GM12878 (cell line): Measurements from ENCODE around the gene ZNF296. TPM values are rescaled to one million over a fixed set of nuclear protein-coding genes. Genes with fewer than 3 reads are reported as not detected.

Source experiments
- ATAC-seq: fragments of 200-7000 bp; cut with Tn5 transposase; 3 replicates; pipeline ENCODE4 v1.9.1; 2020; ENCODE audit warnings: mild to moderate bottlenecking, moderate library complexity
- BruUV-seq: library from RNA; stranded (reverse); fragments of 400-500 nt; replicated peaks from 2 replicates; lab custom pipeline; 2021; lab: Mats Ljungman, UMichigan
- CTCF ChIA-PET: fragments of 300-600 bp; sonication (Branson Sonifier 250); formaldehyde crosslinking; extraction: SDS; loops from one replicate; lab custom pipeline; 2021; ENCODE audit warnings: inconsistent platforms; lab: Yijun Ruan, JAX
- POLR2A ChIA-PET: fragments of 350-600 bp; formaldehyde crosslinking; extraction: SDS; loops from one replicate; lab custom pipeline; 2021; ENCODE audit warnings: inconsistent platforms; lab: Charles Lee
- RAD21 ChIA-PET: fragments of 300-600 bp; sonication (Branson Sonifier 250); formaldehyde crosslinking; loops from one replicate; lab custom pipeline; 2023; ENCODE audit warnings: antibody characterized with exemption; ENCODE audit not compliant: unreplicated experiment; lab: Charles Lee
- SMC1A ChIA-PET: fragments of 300-600 bp; sonication (Branson Sonifier 250); formaldehyde crosslinking; loops from one replicate; lab custom pipeline; 2023; ENCODE audit not compliant: unreplicated experiment, uncharacterized antibody; lab: Charles Lee
- DNase-seq: peaks from one replicate; pipeline ENCODE4 v3.0.0-alpha.2; 2011; ENCODE audit warnings: low read depth, low spot score
- FAIRE-seq: peaks from 3 replicates; lab custom pipeline; 2011; peaks lifted over from hg19 to GRCh38; lab: Jason Lieb, UNC
- H2AFZ ChIP-seq: 2 replicates; pipeline ENCODE4 v1.6.0; 2011; ENCODE audit warnings: low read depth, low read length, control low read depth; ENCODE audit not compliant: control insufficient read depth
- H3K27ac ChIP-seq: 2 replicates; pipeline ENCODE4 v1.5.1; 2011; ENCODE audit warnings: control low read depth; ENCODE audit not compliant: control insufficient read depth, insufficient read depth
- H3K27me3 ChIP-seq, 2 experiments: replicated peaks in 1 of 2; 2 replicates each; pipeline versions ENCODE4 v1.6.0 to v1.6.1; 2011; ENCODE audit warnings: low read length in 1 of 2; ENCODE audit not compliant: control insufficient read depth in 2 of 2, insufficient read depth in 2 of 2
- H3K36me3 ChIP-seq, 2 experiments: 2 replicates each; pipeline ENCODE4 v1.5.1; 2011; ENCODE audit warnings: low read length in 1 of 2; ENCODE audit not compliant: control insufficient read depth in 2 of 2, insufficient read depth in 2 of 2
- H3K4me1 ChIP-seq: 2 replicates; pipeline ENCODE4 v1.6.1; 2011; ENCODE audit warnings: mild to moderate bottlenecking, low read length, moderate library complexity, mixed read lengths; ENCODE audit not compliant: control insufficient read depth, insufficient read depth
- H3K4me2 ChIP-seq: 2 replicates; pipeline ENCODE4 v1.6.0; 2011; ENCODE audit warnings: control low read depth; ENCODE audit not compliant: control insufficient read depth, insufficient read depth
- H3K4me3 ChIP-seq: fragments of 200-600 bp; sonication (generic); 2 replicates; pipeline ENCODE4 v1.5.1; 2016
- H3K79me2 ChIP-seq: 2 replicates; pipeline ENCODE4 v1.6.0; 2011; ENCODE audit warnings: low read length; ENCODE audit not compliant: control insufficient read depth, insufficient read depth
- H3K9ac ChIP-seq: 2 replicates; pipeline ENCODE4 v1.8.0; 2011; ENCODE audit warnings: low read length, control low read depth, mixed read lengths; ENCODE audit not compliant: control insufficient read depth, insufficient read depth
- H3K9me3 ChIP-seq: replicated peaks from 3 replicates; pipeline ENCODE4 v1.5.1; 2011; ENCODE audit warnings: mild to moderate bottlenecking, low read length; ENCODE audit not compliant: control insufficient read depth, insufficient read depth
- H4K20me1 ChIP-seq: 2 replicates; pipeline ENCODE4 v1.6.0; 2011; ENCODE audit not compliant: control insufficient read depth, insufficient read depth
- BCL3 ChIP-seq: IDR thresholded peaks from 2 replicates; pipeline ENCODE4 v1.6.1; 2011; ENCODE audit warnings: borderline replicate concordance, low read depth, mild to moderate bottlenecking, moderate library complexity, low read length; ENCODE audit not compliant: insufficient read depth, poor library complexity, severe bottlenecking
- BHLHE40 ChIP-seq, 2 experiments: fragments of 450-650 bp in 1 of 2; IDR thresholded peaks; 2 replicates each; pipeline ENCODE4 v1.6.1; 2011 to 2017; ENCODE audit warnings: low read depth in 2 of 2, borderline replicate concordance in 1 of 2, improper control_type of control experiment in 1 of 2, low read length in 1 of 2, mild to moderate bottlenecking in 1 of 2
- CREM ChIP-seq: IDR thresholded peaks from 2 replicates; pipeline ENCODE4 v1.6.1; 2014; ENCODE audit warnings: antibody characterized with exemption, low read depth
- E2F8 ChIP-seq: fragments of 450-650 bp; IDR thresholded peaks from 2 replicates; pipeline ENCODE4 v1.6.1; 2018; ENCODE audit warnings: mild to moderate bottlenecking, low read depth, moderate library complexity; ENCODE audit not compliant: partially characterized antibody
- FOXK2 ChIP-seq: fragments of 450-650 bp; IDR thresholded peaks from 2 replicates; pipeline ENCODE4 v1.6.1; 2017; ENCODE audit warnings: mild to moderate bottlenecking, moderate library complexity
- GABPA ChIP-seq: IDR thresholded peaks from 2 replicates; pipeline ENCODE4 v1.6.1; 2014; ENCODE audit warnings: antibody characterized with exemption, low read depth, mild to moderate bottlenecking, inconsistent platforms
- MAX ChIP-seq: IDR thresholded peaks from 2 replicates; pipeline ENCODE4 v1.6.1; 2012; ENCODE audit warnings: low read depth, low read length, improper control_type of control experiment
- MLLT1 ChIP-seq: fragments of 450-650 bp; IDR thresholded peaks from 2 replicates; pipeline ENCODE4 v1.6.1; 2016; ENCODE audit warnings: mild to moderate bottlenecking
- NR2C1 ChIP-seq: fragments of 450-650 bp; IDR thresholded peaks from 2 replicates; pipeline ENCODE4 v1.6.1; 2017; ENCODE audit warnings: antibody characterized with exemption, mild to moderate bottlenecking, moderate library complexity
- POLR2A ChIP-seq: IDR thresholded peaks from 2 replicates; pipeline ENCODE4 v1.6.1; 2011; ENCODE audit warnings: low read depth, mild to moderate bottlenecking, low read length
- POLR2AphosphoS5 ChIP-seq: IDR thresholded peaks from 2 replicates; pipeline ENCODE4 v1.6.1; 2011; ENCODE audit warnings: mild to moderate bottlenecking, low read length, inconsistent platforms
- RBBP5 ChIP-seq: fragments of 200-600 bp; sonication (generic); conservative IDR thresholded peaks from 2 replicates; pipeline ENCODE4 v1.6.1; 2016
- RUNX3 ChIP-seq: IDR thresholded peaks from 2 replicates; pipeline ENCODE4 v1.6.1; 2012; ENCODE audit warnings: low read length, inconsistent platforms
- SPI1 ChIP-seq: IDR thresholded peaks from 2 replicates; pipeline ENCODE4 v1.6.1; 2011; ENCODE audit warnings: low read depth, mild to moderate bottlenecking, low read length, moderate library complexity, borderline replicate concordance; ENCODE audit not compliant: insufficient read depth
- TAF1 ChIP-seq: IDR thresholded peaks from 2 replicates; pipeline ENCODE4 v1.6.1; 2011; ENCODE audit warnings: mild to moderate bottlenecking, low read depth, low read length, borderline replicate concordance
- WGBS: methylation state at CpG from one replicate; pipeline ENCODE4 v1.1.6; 2016; ENCODE audit warnings: low lambda C conversion rate; ENCODE audit not compliant: insufficient replicate concordance, insufficient coverage; ENCODE audit errors: missing lambda C conversion rate; 5-methylcytosine and 5-hydroxymethylcytosine counted together
- in situ Hi-C: fragments of 300-500 bp; cut with MboI; formaldehyde crosslinking; loops from 9 replicates; pipeline ENCODE4 v1.14.3; 2018; ENCODE audit warnings: mixed read lengths
- intact Hi-C: fragments of 100-400 bp; cut with micrococcal nuclease; formaldehyde crosslinking; loops from one replicate; pipeline ENCODE4 v1.14.2; 2022; ENCODE audit not compliant: unreplicated experiment
- polyA plus RNA-seq, 11 experiments: library from polyadenylated mRNA; depleted of rRNA in 4 of 11; unstranded in 6 of 11; stranded (reverse) in 5 of 11; fragments of >200 nt; fragmentation: Nextera tagmentation in 4 of 11; fragmentation: Illumina TruSeq in 1 of 11; extraction: Ambion mirVana in 4 of 11; extraction: Trizol in 1 of 11; gene quantifications; 1 replicate in 1 of 11; 2 replicates in 10 of 11; pipeline versions ENCODE4 v1.2.1 to v1.2.3, GENCODE V29; 2011 to 2016; ENCODE audit warnings: inconsistent platforms in 2 of 11, missing spikeins in 2 of 11, low read depth in 1 of 11
- total RNA-seq, 4 experiments: library from RNA; depleted of rRNA in 3 of 4; stranded (reverse); fragments of >200 nt in 3 of 4; fragmentation: Illumina TruSeq in 1 of 4; extraction: Trizol in 1 of 4; gene quantifications; 2 replicates each; pipeline versions ENCODE4 v1.2.1 to v1.2.3, GENCODE V29; 2013 to 2021

The ZNF296 gene
- total and polyA plus RNA-seq, 10 of the 15 experiments (the other 5 are each of a cell fraction or from before 2014, with no cell fraction given), result 0.44 to 23.6 (median 3.5) TPM; not detected in 1

- BruUV-seq, result no TSS peak
- no peaks in the 10 kb centered on the region for H3K27me3 ChIP-seq
- peak overlapping the region; percentile 67 for H2AFZ ChIP-seq
- peaks cover 41% of the 10 kb centered on the region for H3K79me2 ChIP-seq
- in situ Hi-C loops (no loop called here), intact Hi-C loops (loop anchor here (5.0 to 10.0 kb wide), 3 partner anchors 86 to 394 kb away; partner anchors contain the start of genes BLOC1S3 and TRAPPC6A)
- FAIRE-seq (peak; percentile 98), DNase-seq (peak; percentile 89), ATAC-seq (peak; percentile 85)
- 37% methylated on average over 64 of the region's 64 CpGs for WGBS
- CTCF ChIA-PET, result interaction anchor here (0.6 to 3.1 kb wide), 18 partner anchors 11 to 406 kb away, joined by 3 to 14 read pairs (median 6); partner anchors contain the start of genes BLOC1S3, GEMIN7, TOMM40 and TRAPPC6A
- H4K20me1 ChIP-seq, result no peaks in the 10 kb centered on the region; the same call in 1 of the 2 replicates
- SMC1A ChIA-PET, result interaction anchor here (0.7 to 2.8 kb wide), 15 partner anchors 9 to 96 kb away, joined by 3 to 15 read pairs (median 4); partner anchors contain the start of genes BLOC1S3, CLASRP and GEMIN7
- H3K27ac ChIP-seq, result peak overlapping the region; percentile 98
- POLR2A ChIA-PET, result interaction anchor here (1.0 to 3.0 kb wide), 9 partner anchors 8 to 87 kb away, joined by 3 to 36 read pairs (median 12); partner anchors contain the start of genes BLOC1S3, GEMIN7 and TRAPPC6A
- H3K9ac ChIP-seq, result peak overlapping the region; percentile 97
- peaks cover 8 to 15% of the 10 kb centered on the region in 2 experiments for H3K36me3 ChIP-seq
- H3K4me1 ChIP-seq, result peaks cover 9% of the 10 kb centered on the region
- H3K4me3 ChIP-seq, result peak overlapping the region; percentile 93
- RAD21 ChIA-PET, result interaction anchor here (0.8 to 2.2 kb wide), 15 partner anchors 12 to 248 kb away, joined by 3 to 20 read pairs (median 5); partner anchors contain the start of genes GEMIN7 and TRAPPC6A
- peak overlapping the region; percentile 82 for H3K4me2 ChIP-seq
- peaks cover 2% of the 10 kb centered on the region; the same call in 2 of the 3 replicates for H3K9me3 ChIP-seq
- peak; percentile 15; the same call in 1 of the 2 replicates for TF ChIP-seq GABPA
- 0 out of 2 replicates have a peak, but pooled peaks have one; percentile 20 for TF ChIP-seq MLLT1
- TF ChIP-seq CREM, result peak; percentile 64
- TF ChIP-seq MAX, result peak; percentile 47; the same call in 1 of the 2 replicates
- peak; percentile 90 for TF ChIP-seq SPI1
- peak; percentile 96 for TF ChIP-seq BCL3
- TF ChIP-seq FOXK2, result no peak
- peak; percentile 5; the same call in 1 of the 2 replicates for TF ChIP-seq NR2C1
- TF ChIP-seq POLR2A, result peak; percentile 90
- 0 out of 2 replicates have a peak, but pooled peaks have one; percentile 37 for TF ChIP-seq RBBP5
- peak; percentile 70 for TF ChIP-seq RUNX3
- TF ChIP-seq E2F8, result no peak
- TF ChIP-seq BHLHE40 (IDR thresholded peaks at IDR 0.05; ENCODE audit: borderline replicate concordance in 1 of 2, low read depth in 2 of 2, low read length in 1 of 2), result peak; percentile 51 to 66; a peak in 3 of 4 replicates
- TF ChIP-seq TAF1, result peak; percentile 42; the same call in 1 of the 2 replicates
- TF ChIP-seq POLR2AphosphoS5, result peak; percentile 87
These were observed 15.0 kb upstream of the ZNF296 start for GRCh38 chr19:45091031-45091923.
